Activated T-helper 1 cell treated with anti-CD3 and anti-CD28 coated beads, Interleukin-12 subunit alpha, Interleukin-12 subunit beta, Interleukin-2, Interleukin-4 antibody, amounts not matched to agents 30 ng/mL and 10 ng/mL and 1 ng/mL, durations not matched to agents 14 hours and 24 hours and 36 hours (primary cell): ENCODE data around the gene KIF5A. TPM values are rescaled to one million over a fixed set of nuclear protein-coding genes. Genes with fewer than 3 reads are reported as not detected.

Source experiments
- DNase-seq: peaks from one replicate; pipeline ENCODE4 v3.0.0; 2021; ENCODE audit warnings: low spot score
- H3K27ac Mint-ChIP-seq: one replicate; pipeline ENCODE4 v1.8.0; 2021; ENCODE audit warnings: mild to moderate bottlenecking, mixed read lengths
- H3K27me3 Mint-ChIP-seq: one replicate; pipeline ENCODE4 v1.8.0; 2022; ENCODE audit warnings: mild to moderate bottlenecking, moderate library complexity, mixed read lengths; ENCODE audit not compliant: insufficient read depth
- H3K36me3 Mint-ChIP-seq: one replicate; pipeline ENCODE4 v1.8.0; 2021; ENCODE audit warnings: low read depth, mixed read lengths
- H3K4me1 Mint-ChIP-seq: one replicate; pipeline ENCODE4 v1.8.0; 2021; ENCODE audit warnings: low read depth, mixed read lengths
- H3K4me3 Mint-ChIP-seq: one replicate; pipeline ENCODE4 v1.8.0; 2021; ENCODE audit warnings: mild to moderate bottlenecking, moderate library complexity, mixed read lengths
- H3K9me3 Mint-ChIP-seq: one replicate; pipeline ENCODE4 v1.8.0; 2021; ENCODE audit warnings: mixed read lengths
- intact Hi-C: fragments of 100-400 bp; cut with micrococcal nuclease; formaldehyde crosslinking; loops from one replicate; pipeline ENCODE4 v1.15.1; 2024
- total RNA-seq: library from RNA; stranded (reverse); gene quantifications from 2 replicates; pipeline ENCODE4 v1.2.3, GENCODE V29; 2022

KIF5A gene
- total RNA-seq, 1 donor from 2014 or later = 2.4 TPM

- Mint-ChIP-seq H3K27ac (peak overlapping the region; percentile 86), H3K4me1 (peaks cover 45% of the 10 kb centered on the region), H3K9me3 (no peaks in the 10 kb centered on the region), H3K4me3 (peak overlapping the region; percentile 97), H3K36me3 (peaks cover 28% of the 10 kb centered on the region), H3K27me3 (no peaks in the 10 kb centered on the region)
- intact Hi-C loops = loop anchor here (1.0 to 5.0 kb wide), 9 partner anchors 24 to 1596 kb away; partner anchors contain the start of genes ATP23, CDK4, CTDSP2 and DCTN2
- no peak for DNase-seq
These were observed 26.7 kb upstream of the KIF5A start for GRCh38 chr12:57522887-57523705.

- Mint-ChIP-seq H3K9me3 (no peaks in the 10 kb centered on the region), H3K4me3 (peak overlapping the region; percentile 97), H3K27me3 (no peaks in the 10 kb centered on the region), H3K36me3 (peaks cover 29% of the 10 kb centered on the region), H3K27ac (peak overlapping the region; percentile 86), H3K4me1 (peaks cover 37% of the 10 kb centered on the region)
- intact Hi-C loops = loop anchor here (2.0 to 5.0 kb wide), 5 partner anchors 67 to 1597 kb away; partner anchors contain the start of genes ATP23, CTDSP2, PIP4K2C and PTGES3
- no peak for DNase-seq
These were observed 25.9 kb upstream of the KIF5A start for GRCh38 chr12:57523706-57524614.

- Mint-ChIP-seq H3K27ac (no peak overlapping the region), H3K4me3 (peak overlapping the region; percentile 97)
These were observed 24.8 kb upstream of the KIF5A start for GRCh38 chr12:57524814-57525614.

GRCh38 chr12:57525615-57526383, 24.0 kb upstream of the KIF5A start:
- peaks cover 30% of the 10 kb centered on the region for H3K4me1 Mint-ChIP-seq
- intact Hi-C loops = no loop called here
- DNase-seq = no peak
- H3K27me3 Mint-ChIP-seq = no peaks in the 10 kb centered on the region
- no peak overlapping the region for H3K27ac Mint-ChIP-seq
- H3K36me3 Mint-ChIP-seq = peaks cover 29% of the 10 kb centered on the region
- no peaks in the 10 kb centered on the region for H3K9me3 Mint-ChIP-seq
- no peak overlapping the region for H3K4me3 Mint-ChIP-seq

More at GRCh38 chr12:57524814-57525614, 24.8 kb upstream of the KIF5A start:
- intact Hi-C loops = loop anchor here (5.0 kb wide), 3 partner anchors 322 to 1598 kb away; partner anchors contain the start of genes CTDSP2, PTGES3 and PYM1
- H3K4me1 Mint-ChIP-seq = peaks cover 30% of the 10 kb centered on the region
- peaks cover 28% of the 10 kb centered on the region for H3K36me3 Mint-ChIP-seq
- H3K9me3 Mint-ChIP-seq = no peaks in the 10 kb centered on the region
- no peak for DNase-seq
- no peaks in the 10 kb centered on the region for H3K27me3 Mint-ChIP-seq

- Mint-ChIP-seq H3K27ac (peak overlapping the region; percentile 44), H3K4me1 (peaks cover 23% of the 10 kb centered on the region), H3K9me3 (no peaks in the 10 kb centered on the region), H3K27me3 (no peaks in the 10 kb centered on the region), H3K4me3 (no peak overlapping the region), H3K36me3 (peaks cover 32% of the 10 kb centered on the region)
- no peak for DNase-seq
- intact Hi-C loops = no loop called here
These were observed 23.2 kb upstream of the KIF5A start for GRCh38 chr12:57526477-57527126.

GRCh38 chr12:57527184-57527583, 22.7 kb upstream of the KIF5A start:
- H3K27ac Mint-ChIP-seq = no peak overlapping the region
- H3K36me3 Mint-ChIP-seq = peaks cover 34% of the 10 kb centered on the region
- H3K4me1 Mint-ChIP-seq = peaks cover 17% of the 10 kb centered on the region
- H3K27me3 Mint-ChIP-seq = no peaks in the 10 kb centered on the region
- no peaks in the 10 kb centered on the region for H3K9me3 Mint-ChIP-seq
- no peak overlapping the region for H3K4me3 Mint-ChIP-seq
- DNase-seq = no peak
- intact Hi-C loops = no loop called here

GRCh38 chr12:57528176-57528575, 21.7 kb upstream of the KIF5A start:
- Mint-ChIP-seq H3K4me1 (peaks cover 15% of the 10 kb centered on the region), H3K9me3 (no peaks in the 10 kb centered on the region), H3K36me3 (peaks cover 41% of the 10 kb centered on the region), H3K27ac (no peak overlapping the region), H3K4me3 (no peak overlapping the region), H3K27me3 (no peaks in the 10 kb centered on the region)
- DNase-seq = no peak
- intact Hi-C loops = no loop called here

GRCh38 chr12:57528831-57529555, 20.9 kb upstream of the KIF5A start:
- Mint-ChIP-seq H3K27ac (no peak overlapping the region), H3K4me1 (peaks cover 7% of the 10 kb centered on the region), H3K27me3 (no peaks in the 10 kb centered on the region), H3K4me3 (no peak overlapping the region), H3K9me3 (no peaks in the 10 kb centered on the region), H3K36me3 (peaks cover 43% of the 10 kb centered on the region)
- DNase-seq = no peak
- intact Hi-C loops = no loop called here

- no peak overlapping the region for H3K4me3 Mint-ChIP-seq
- no peaks in the 10 kb centered on the region for H3K27me3 Mint-ChIP-seq
- H3K4me1 Mint-ChIP-seq = no peaks in the 10 kb centered on the region
- no peak overlapping the region for H3K27ac Mint-ChIP-seq
- intact Hi-C loops = no loop called here
- peaks cover 44% of the 10 kb centered on the region for H3K36me3 Mint-ChIP-seq
- DNase-seq = no peak
- H3K9me3 Mint-ChIP-seq = no peaks in the 10 kb centered on the region
These were observed 20.0 kb upstream of the KIF5A start for GRCh38 chr12:57529831-57530230.

- no peak overlapping the region for H3K27ac Mint-ChIP-seq
- H3K36me3 Mint-ChIP-seq = peaks cover 48% of the 10 kb centered on the region
- intact Hi-C loops = no loop called here
These were observed 19.3 kb upstream of the KIF5A start for GRCh38 chr12:57530396-57531142.

More at GRCh38 chr12:57530396-57531142, 19.3 kb upstream of the KIF5A start:
- DNase-seq = no peak
- H3K4me3 Mint-ChIP-seq = no peak overlapping the region
- H3K4me1 Mint-ChIP-seq = no peaks in the 10 kb centered on the region
- no peaks in the 10 kb centered on the region for H3K27me3 Mint-ChIP-seq
- H3K9me3 Mint-ChIP-seq = no peaks in the 10 kb centered on the region
